Measurements from ENCODE around the gene HLA-F.

- TF ChIP-seq CTCF (IDR thresholded peaks at IDR 0.05; ENCODE audit: low read length), result no peak
- no peak for TF ChIP-seq EZH2 (optimal IDR thresholded peaks at IDR 0.05; ENCODE audit: low read depth, low read length)
Measured at GRCh38 chr6:29730575-29731126, 7.4 kb downstream of the HLA-F start.
